HG03095 (cell line): ENCODE measurements around the gene NEK7.
A peak's percentile ranks its signal among the peaks of the same experiment; 100 is the strongest.

Experiments
- ATAC-seq: cut with Tn5 transposase; IDR thresholded peaks from one replicate; pipeline ENCODE4 v1.9.1; 2021; ENCODE audit warnings: moderate library complexity; ENCODE audit not compliant: unreplicated experiment

The NEK7 gene

GRCh38 chr1:198330982-198331615 lies 174.3 kb downstream of the NEK7 start:
- ATAC-seq = no peak

GRCh38 chr1:198333744-198334143 lies 176.9 kb downstream of the NEK7 start:
- ATAC-seq = no peak

GRCh38 chr1:198335663-198336062 lies 178.9 kb downstream of the NEK7 start:
- ATAC-seq = no peak

- ATAC-seq = no peak
These were observed 181.1 kb downstream of the NEK7 start for GRCh38 chr1:198337886-198338285.

- ATAC-seq = no peak
These were observed 183.3 kb downstream of the NEK7 start for GRCh38 chr1:198340139-198340538.

- ATAC-seq = no peak
These were observed 189.4 kb downstream of the NEK7 start for GRCh38 chr1:198346178-198346577.

- ATAC-seq = no peak
These were observed 193.7 kb downstream of the NEK7 start for GRCh38 chr1:198350456-198350855.

- ATAC-seq = peak; percentile 87
These were observed 196.3 kb downstream of the NEK7 start for GRCh38 chr1:198352975-198353695.

GRCh38 chr1:198357937-198358336 lies 201.1 kb downstream of the NEK7 start:
- ATAC-seq = no peak

GRCh38 chr1:198359024-198359653 lies 202.3 kb downstream of the NEK7 start:
- ATAC-seq = no peak

- no peak for ATAC-seq
These were observed 203.5 kb downstream of the NEK7 start for GRCh38 chr1:198360208-198360729.

GRCh38 chr1:198361237-198361767 lies 204.5 kb downstream of the NEK7 start:
- no peak for ATAC-seq

GRCh38 chr1:198363625-198364151 lies 206.9 kb downstream of the NEK7 start:
- ATAC-seq = no peak

GRCh38 chr1:198364471-198364870 lies 207.7 kb downstream of the NEK7 start:
- ATAC-seq = no peak

- ATAC-seq = no peak
These were observed 210.5 kb downstream of the NEK7 start for GRCh38 chr1:198367296-198367695.

GRCh38 chr1:198370996-198371395 lies 214.2 kb downstream of the NEK7 start:
- ATAC-seq = no peak
